Subcutaneous adipose tissue (tissue), 4 donors: ENCODE results near the gene FAM222A. TPM values are rescaled to one million over a fixed set of nuclear protein-coding genes. Genes with fewer than 3 reads are reported as not detected.

ENCODE experiments used
- total RNA-seq, 4 donors: library from RNA; depleted of rRNA; stranded (reverse); fragments of >200 nt; gene quantifications; one replicate each; pipeline ENCODE4 v1.1.0, GENCODE V29; 2016
- TF ChIP-seq, protein P1 (sequence below): fragments of 450-650 bp; IDR thresholded peaks from one replicate; pipeline ENCODE4 v1.5.1; 2016; ENCODE audit warnings: low read depth, mild to moderate bottlenecking, control low read depth, antibody characterized with exemption, moderate library complexity

The FAM222A gene
- total RNA-seq, 4 donors from 2014 or later, result 0.49 to 0.75 TPM; not detected in 2

DNA sequence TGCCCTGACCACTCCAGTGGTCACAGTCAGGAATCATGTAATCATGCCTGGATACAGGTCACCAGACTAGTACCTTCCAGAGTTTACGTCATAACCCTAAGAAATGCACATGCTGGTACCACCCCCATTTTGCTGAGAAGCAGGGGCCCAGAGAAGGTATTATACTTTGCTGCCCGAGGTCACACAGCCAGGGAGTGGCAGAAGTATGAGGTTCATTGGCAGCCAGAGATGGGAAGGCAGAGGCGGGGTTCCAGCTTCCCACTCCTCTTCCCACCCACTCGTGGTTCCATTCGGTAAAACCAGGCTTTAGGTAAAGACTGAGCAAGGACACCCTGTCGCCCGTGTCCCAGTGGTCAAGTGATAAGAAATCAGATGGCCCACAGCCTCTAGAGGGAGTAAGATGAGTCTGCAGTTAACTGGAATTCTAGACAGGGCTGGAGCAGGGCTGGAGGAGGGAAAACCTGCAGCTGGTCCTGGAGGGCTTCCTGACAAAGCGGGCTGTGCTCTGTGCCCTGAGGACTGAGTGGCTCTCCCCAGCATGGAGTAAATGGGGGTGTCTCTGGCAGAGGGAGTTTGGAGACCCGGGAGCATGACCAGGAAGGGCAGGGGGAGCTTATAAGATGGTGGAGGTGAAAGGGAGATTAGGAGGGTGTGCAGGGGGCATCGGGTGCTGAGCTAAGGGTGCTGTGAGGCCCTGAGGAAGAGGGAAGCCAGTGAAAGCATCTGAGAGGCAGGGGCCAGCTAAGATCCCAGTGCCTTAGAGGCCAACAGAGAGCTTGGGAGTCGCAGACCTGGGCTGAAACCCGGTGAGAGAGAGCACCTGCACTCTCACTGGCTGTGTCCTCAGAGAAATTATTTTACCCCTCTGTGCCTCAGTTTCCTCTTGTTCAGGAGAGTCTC lies 5.7 kb downstream of the FAM222A start:
- TF ChIP-seq, protein P1, sequence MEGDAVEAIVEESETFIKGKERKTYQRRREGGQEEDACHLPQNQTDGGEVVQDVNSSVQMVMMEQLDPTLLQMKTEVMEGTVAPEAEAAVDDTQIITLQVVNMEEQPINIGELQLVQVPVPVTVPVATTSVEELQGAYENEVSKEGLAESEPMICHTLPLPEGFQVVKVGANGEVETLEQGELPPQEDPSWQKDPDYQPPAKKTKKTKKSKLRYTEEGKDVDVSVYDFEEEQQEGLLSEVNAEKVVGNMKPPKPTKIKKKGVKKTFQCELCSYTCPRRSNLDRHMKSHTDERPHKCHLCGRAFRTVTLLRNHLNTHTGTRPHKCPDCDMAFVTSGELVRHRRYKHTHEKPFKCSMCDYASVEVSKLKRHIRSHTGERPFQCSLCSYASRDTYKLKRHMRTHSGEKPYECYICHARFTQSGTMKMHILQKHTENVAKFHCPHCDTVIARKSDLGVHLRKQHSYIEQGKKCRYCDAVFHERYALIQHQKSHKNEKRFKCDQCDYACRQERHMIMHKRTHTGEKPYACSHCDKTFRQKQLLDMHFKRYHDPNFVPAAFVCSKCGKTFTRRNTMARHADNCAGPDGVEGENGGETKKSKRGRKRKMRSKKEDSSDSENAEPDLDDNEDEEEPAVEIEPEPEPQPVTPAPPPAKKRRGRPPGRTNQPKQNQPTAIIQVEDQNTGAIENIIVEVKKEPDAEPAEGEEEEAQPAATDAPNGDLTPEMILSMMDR, result no peak

DNA sequence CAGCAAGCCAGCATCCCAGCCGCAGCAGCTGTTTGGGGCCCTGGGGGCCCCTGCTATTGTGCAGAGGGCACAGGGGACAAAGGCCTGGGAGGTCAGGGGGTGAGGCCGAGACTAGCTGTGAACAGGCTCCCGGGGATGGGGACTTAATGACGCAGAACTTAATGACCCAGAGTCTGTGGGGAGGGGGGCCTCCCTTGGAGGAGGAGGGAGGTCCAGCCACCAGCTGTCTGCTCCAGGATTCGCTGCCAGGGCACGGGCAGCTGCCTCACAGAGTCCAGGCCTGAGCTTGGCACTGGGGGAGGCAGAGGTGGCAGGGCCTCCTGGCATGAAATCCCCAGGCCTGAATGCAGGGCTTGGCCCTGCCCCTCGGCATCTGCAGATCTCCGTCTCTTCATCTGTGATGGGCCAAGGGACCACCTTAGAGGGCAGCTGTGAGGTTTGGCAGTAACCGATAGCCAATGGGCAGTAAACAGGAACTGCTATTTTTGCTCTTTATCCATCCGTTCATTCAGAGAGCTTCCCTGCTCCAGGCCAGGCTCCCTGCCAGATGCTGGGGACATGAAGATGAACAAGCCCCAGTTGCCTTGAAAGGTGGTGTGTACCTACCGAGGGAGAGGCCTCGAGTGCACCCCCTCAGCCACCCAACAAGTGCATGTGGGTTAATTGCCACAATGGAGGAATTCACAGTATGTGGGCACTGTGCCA lies 6.7 kb downstream of the FAM222A start:
- TF ChIP-seq, protein P1, result no peak

DNA sequence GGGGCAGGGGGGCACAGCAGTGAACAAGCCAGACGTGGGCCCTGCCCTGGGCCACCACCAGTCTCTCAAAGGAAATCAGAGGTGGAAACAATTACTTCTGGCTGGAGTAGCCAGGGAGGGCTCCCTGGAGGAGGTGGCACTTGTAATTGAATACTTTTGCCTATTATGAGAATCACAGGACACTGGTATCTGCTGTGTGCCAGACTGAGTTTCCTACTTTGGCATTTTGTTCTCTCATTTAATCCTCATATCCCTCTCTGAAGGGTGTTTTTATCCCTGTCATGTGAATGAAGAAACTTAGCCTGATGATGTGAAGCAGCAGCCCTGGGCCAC lies 7.2 kb downstream of the FAM222A start:
- TF ChIP-seq, protein P1, result no peak

DNA sequence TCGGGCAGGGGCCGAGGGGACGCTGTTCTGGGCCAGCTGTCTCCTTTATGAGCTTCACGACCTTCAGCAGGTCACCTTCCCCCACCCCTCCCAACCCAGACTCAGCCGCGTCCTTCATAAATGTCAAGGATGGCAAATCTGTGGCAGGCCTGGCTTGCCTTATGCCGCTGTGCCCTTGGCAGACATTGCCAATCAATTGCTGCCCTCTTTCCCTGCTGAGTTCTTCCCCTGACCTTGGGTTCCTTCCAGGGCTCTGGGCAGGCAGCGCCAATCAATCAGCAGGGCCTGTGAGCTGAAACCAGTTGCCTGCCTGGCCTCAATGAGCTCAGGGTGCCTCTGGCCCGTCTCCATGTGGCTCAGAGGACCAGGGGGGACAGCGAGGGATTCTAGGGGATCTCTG lies 7.7 kb downstream of the FAM222A start:
- TF ChIP-seq, protein P1, result no peak

DNA sequence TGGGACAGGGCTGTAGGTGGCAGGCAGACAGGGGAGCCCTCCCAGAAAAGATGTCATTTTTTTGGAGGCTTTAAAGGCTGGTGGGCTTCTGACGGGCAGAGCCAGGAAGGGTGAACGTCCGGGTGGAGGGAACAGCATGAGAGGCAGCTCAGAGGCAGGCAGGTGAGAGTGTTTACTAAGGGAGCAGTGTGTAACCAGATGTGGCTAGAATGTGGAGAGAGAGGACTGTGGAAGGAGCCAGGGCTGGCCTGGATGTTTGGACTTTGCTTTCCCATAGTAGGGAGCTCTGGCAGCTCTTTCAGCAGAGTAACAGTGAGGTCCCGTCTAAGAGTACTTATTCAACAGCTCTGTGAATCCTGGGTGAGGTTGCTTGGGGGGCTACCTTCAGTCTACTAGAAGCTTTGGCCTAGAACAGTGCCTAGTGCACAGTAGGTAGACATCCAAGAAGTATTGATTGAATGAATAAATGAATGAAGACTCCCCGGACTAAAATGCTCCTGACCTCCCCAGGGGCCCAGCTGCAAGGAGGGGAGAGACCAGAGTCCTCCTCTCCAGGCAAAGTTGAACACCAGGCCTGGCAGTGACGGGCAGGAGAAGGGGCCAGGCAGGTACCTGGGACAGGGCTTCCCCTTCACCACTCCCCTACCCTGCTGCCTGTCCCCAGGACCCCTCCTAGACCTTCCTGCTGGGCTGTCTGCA lies 8.5 kb downstream of the FAM222A start:
- TF ChIP-seq, protein P1, result no peak

DNA sequence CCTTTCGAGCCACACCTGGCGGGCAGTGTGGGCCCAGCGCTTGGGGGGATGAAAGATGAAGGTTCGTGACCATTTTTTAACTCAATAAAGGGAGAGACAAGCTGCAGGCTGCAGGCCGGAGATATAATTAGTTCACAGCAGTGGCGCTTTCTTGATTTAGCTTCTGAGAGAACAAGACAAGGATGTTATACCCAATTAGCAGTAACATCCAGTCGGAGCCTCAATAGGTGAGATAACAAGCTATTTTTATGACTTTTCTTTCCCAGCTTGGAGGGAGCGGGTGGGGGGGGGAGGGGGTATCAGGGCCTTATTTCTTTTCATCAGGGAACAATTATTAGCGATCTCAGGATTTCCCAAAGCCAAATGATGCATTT lies 9.1 kb downstream of the FAM222A start:
- TF ChIP-seq, protein P1, result no peak
